ENCODE data around the gene TRMT61A. TPM values are rescaled to one million over a fixed set of nuclear protein-coding genes. Genes with fewer than 3 reads are reported as not detected.
A peak's percentile ranks its signal among the peaks of the same experiment; 100 is the strongest.

TRMT61A gene
- total and polyA plus RNA-seq, 9 of the 15 experiments (the other 6 are each of a cell fraction or from before 2014, with no cell fraction given) = 0.10 to 24.8 (median 5.1) TPM

DNA sequence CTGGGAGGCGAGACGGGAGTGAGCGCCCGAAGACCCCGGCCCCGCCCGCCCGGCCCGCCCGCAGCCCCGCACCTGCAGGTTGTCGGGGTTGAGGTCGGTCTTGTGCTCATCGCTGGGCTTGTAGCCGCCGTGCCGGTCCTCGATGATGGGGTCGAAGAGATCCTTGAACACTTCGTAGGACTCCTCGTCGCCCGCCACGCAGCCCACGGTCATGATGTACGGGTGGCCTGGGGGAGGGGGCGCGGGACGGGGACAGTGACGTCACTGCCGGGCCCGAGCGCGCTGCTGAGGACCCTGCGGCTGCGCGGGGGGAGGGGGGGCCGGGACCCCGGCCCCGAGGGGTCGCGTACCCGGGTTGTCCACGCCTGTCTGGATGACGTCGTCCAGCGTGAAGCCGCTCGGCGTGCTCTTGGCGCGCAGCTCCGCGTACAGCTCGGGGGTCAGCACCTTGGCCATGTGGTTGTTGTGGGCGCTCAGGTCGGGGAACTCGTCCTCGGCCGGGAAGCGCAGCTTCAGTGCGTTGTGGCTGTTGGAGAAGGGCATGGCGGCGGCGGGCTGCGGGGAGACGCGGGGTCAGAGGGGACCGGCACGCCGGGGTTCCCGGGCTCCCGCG, 6.9 kb upstream of the TRMT61A start:
- H3K9ac ChIP-seq (ENCODE audit: insufficient read depth in 1 of 2, low read depth in 2 of 2, low read length in 2 of 2) = peak overlapping the region; percentile 73 to 93
- peaks cover 13% of the 10 kb centered on the region; the same call in 1 of the 2 replicates for H4K20me1 ChIP-seq (replicated peaks; ENCODE audit: control insufficient read depth, insufficient read depth, low read length)
- 1% methylated on average over 9 of the region's 74 CpGs for WGBS (ENCODE audit: insufficient coverage, low coverage, missing lambda C conversion rate)
- peaks cover 23% of the 10 kb centered on the region for H3K79me2 ChIP-seq (ENCODE audit: control insufficient read depth, insufficient read depth, low read length)
- H2AFZ ChIP-seq (ENCODE audit: low read depth, low read length) = no peak overlapping the region
- no peaks in the 10 kb centered on the region for H3K27me3 ChIP-seq (ENCODE audit: control insufficient read depth in 2 of 2, insufficient read depth in 2 of 2, low read length in 2 of 2)
- BruUV-seq (replicated peaks) = no TSS peak
- DNase-seq (ENCODE audit: extremely low read depth in 1 of 4, low spot score in 3 of 4) = peak in 3 of 4 experiments; percentile 48 to 66 (median 63)
- in situ Hi-C loops (cut with MboI) = no loop called here
- no peak for ATAC-seq
- H3K4me1 ChIP-seq (replicated peaks in 1 of 2; ENCODE audit: control insufficient read depth in 2 of 2, insufficient read depth in 2 of 2, low read length in 2 of 2) = peaks cover 41 to 93% of the 10 kb centered on the region in 2 experiments
- POLR2A ChIA-PET = interaction anchor here (0.6 to 2.5 kb wide), 9 partner anchors 11 to 1106 kb away, joined by 3 to 12 read pairs (median 3); no protein-coding TSS in a partner anchor
- CTCF ChIA-PET (ENCODE audit: low intra/inter-chr PET ratio) = no interaction called here
- intact Hi-C loops (cut with micrococcal nuclease) = loop anchor here (10.0 kb wide), 1 partner anchor 127 kb away; no protein-coding TSS in a partner anchor
- no peaks in the 10 kb centered on the region for H3K9me3 ChIP-seq (replicated peaks; ENCODE audit: control insufficient read depth, insufficient read depth, low read depth, low read length)
- no peak for FAIRE-seq
- peaks cover 23% of the 10 kb centered on the region; the same call in 1 of the 3 replicates for H3K36me3 ChIP-seq (ENCODE audit: control insufficient read depth, insufficient read depth, low read length)
- H3K27ac ChIP-seq (ENCODE audit: extremely low read depth, low read depth, low read length) = peak overlapping the region; percentile 83
- H3K4me3 ChIP-seq = peak overlapping the region; percentile 60
- no peaks in the 10 kb centered on the region for H3K9me1 ChIP-seq (ENCODE audit: control insufficient read depth, insufficient read depth, low read length)
- peak overlapping the region; percentile 78 for H3K4me2 ChIP-seq (ENCODE audit: insufficient read depth, low read length)
- no peak for TF ChIP-seq PTBP1 (IDR thresholded peaks at IDR 0.05; ENCODE audit: low read depth, low read length)
- TF ChIP-seq CREM (IDR thresholded peaks at IDR 0.05; ENCODE audit: low read depth) = peak; percentile 62; the same call in 1 of the 2 replicates
- no peak for TF ChIP-seq BRF1 (IDR thresholded peaks at IDR 0.05; ENCODE audit: borderline replicate concordance, extremely low read depth, insufficient read length)
- peak; percentile 53 for TF ChIP-seq CHD1 (IDR thresholded peaks at IDR 0.05; ENCODE audit: low read length)
- TF ChIP-seq ZBTB7A (IDR thresholded peaks at IDR 0.05; ENCODE audit: borderline replicate concordance, control insufficient read depth, low read depth, low read length) = peak; percentile 84; the same call in 1 of the 2 replicates
- peak; percentile 20 for TF ChIP-seq RBBP5 (IDR thresholded peaks at IDR 0.05; ENCODE audit: borderline replicate concordance, insufficient read depth, low read length, poor library complexity, severe bottlenecking)
- TF ChIP-seq, protein P1, sequence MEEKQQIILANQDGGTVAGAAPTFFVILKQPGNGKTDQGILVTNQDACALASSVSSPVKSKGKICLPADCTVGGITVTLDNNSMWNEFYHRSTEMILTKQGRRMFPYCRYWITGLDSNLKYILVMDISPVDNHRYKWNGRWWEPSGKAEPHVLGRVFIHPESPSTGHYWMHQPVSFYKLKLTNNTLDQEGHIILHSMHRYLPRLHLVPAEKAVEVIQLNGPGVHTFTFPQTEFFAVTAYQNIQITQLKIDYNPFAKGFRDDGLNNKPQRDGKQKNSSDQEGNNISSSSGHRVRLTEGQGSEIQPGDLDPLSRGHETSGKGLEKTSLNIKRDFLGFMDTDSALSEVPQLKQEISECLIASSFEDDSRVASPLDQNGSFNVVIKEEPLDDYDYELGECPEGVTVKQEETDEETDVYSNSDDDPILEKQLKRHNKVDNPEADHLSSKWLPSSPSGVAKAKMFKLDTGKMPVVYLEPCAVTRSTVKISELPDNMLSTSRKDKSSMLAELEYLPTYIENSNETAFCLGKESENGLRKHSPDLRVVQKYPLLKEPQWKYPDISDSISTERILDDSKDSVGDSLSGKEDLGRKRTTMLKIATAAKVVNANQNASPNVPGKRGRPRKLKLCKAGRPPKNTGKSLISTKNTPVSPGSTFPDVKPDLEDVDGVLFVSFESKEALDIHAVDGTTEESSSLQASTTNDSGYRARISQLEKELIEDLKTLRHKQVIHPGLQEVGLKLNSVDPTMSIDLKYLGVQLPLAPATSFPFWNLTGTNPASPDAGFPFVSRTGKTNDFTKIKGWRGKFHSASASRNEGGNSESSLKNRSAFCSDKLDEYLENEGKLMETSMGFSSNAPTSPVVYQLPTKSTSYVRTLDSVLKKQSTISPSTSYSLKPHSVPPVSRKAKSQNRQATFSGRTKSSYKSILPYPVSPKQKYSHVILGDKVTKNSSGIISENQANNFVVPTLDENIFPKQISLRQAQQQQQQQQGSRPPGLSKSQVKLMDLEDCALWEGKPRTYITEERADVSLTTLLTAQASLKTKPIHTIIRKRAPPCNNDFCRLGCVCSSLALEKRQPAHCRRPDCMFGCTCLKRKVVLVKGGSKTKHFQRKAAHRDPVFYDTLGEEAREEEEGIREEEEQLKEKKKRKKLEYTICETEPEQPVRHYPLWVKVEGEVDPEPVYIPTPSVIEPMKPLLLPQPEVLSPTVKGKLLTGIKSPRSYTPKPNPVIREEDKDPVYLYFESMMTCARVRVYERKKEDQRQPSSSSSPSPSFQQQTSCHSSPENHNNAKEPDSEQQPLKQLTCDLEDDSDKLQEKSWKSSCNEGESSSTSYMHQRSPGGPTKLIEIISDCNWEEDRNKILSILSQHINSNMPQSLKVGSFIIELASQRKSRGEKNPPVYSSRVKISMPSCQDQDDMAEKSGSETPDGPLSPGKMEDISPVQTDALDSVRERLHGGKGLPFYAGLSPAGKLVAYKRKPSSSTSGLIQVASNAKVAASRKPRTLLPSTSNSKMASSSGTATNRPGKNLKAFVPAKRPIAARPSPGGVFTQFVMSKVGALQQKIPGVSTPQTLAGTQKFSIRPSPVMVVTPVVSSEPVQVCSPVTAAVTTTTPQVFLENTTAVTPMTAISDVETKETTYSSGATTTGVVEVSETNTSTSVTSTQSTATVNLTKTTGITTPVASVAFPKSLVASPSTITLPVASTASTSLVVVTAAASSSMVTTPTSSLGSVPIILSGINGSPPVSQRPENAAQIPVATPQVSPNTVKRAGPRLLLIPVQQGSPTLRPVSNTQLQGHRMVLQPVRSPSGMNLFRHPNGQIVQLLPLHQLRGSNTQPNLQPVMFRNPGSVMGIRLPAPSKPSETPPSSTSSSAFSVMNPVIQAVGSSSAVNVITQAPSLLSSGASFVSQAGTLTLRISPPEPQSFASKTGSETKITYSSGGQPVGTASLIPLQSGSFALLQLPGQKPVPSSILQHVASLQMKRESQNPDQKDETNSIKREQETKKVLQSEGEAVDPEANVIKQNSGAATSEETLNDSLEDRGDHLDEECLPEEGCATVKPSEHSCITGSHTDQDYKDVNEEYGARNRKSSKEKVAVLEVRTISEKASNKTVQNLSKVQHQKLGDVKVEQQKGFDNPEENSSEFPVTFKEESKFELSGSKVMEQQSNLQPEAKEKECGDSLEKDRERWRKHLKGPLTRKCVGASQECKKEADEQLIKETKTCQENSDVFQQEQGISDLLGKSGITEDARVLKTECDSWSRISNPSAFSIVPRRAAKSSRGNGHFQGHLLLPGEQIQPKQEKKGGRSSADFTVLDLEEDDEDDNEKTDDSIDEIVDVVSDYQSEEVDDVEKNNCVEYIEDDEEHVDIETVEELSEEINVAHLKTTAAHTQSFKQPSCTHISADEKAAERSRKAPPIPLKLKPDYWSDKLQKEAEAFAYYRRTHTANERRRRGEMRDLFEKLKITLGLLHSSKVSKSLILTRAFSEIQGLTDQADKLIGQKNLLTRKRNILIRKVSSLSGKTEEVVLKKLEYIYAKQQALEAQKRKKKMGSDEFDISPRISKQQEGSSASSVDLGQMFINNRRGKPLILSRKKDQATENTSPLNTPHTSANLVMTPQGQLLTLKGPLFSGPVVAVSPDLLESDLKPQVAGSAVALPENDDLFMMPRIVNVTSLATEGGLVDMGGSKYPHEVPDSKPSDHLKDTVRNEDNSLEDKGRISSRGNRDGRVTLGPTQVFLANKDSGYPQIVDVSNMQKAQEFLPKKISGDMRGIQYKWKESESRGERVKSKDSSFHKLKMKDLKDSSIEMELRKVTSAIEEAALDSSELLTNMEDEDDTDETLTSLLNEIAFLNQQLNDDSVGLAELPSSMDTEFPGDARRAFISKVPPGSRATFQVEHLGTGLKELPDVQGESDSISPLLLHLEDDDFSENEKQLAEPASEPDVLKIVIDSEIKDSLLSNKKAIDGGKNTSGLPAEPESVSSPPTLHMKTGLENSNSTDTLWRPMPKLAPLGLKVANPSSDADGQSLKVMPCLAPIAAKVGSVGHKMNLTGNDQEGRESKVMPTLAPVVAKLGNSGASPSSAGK (IDR thresholded peaks at IDR 0.05) = peak; percentile 33; the same call in 1 of the 2 replicates
- peak; percentile 54; the same call in 1 of the 2 replicates for TF ChIP-seq MYC (IDR thresholded peaks at IDR 0.05; ENCODE audit: low read depth, low read length)
- TF ChIP-seq MYC (CRISPR knock-in tag; IDR thresholded peaks at IDR 0.05; ENCODE audit: borderline replicate concordance, low read depth) = no peak
- TF ChIP-seq FUS (optimal IDR thresholded peaks at IDR 0.05; ENCODE audit: low read depth, low read length) = peak; percentile 14

Data from K562 (cell line).